ENCODE results near the gene DENND11. TPM values are rescaled to one million over a fixed set of nuclear protein-coding genes. Genes with fewer than 3 reads are reported as not detected.
A peak's percentile ranks its signal among the peaks of the same experiment; 100 is the strongest.

Gene DENND11
- total and polyA plus RNA-seq, 11 donors: 3.5 to 15.3 (median 8.4) TPM

- H3K4me3 ChIP-seq: peak overlapping the region in 10 of 12 donors; percentile 65 to 98 (median 86)
- ATAC-seq (no peak), DNase-seq (no peak)
- H3K9me3 ChIP-seq: no peaks in the 10 kb centered on the region
- peak overlapping the region in 8 of 12 donors; percentile 9 to 90 (median 86) for H3K27ac ChIP-seq
- 60 to 71% (median 64%) methylated on average over 5 of the region's 5 CpGs for WGBS, 4 donors
- H3K36me3 ChIP-seq: no peaks in the 10 kb centered on the region
- no peak for TF ChIP-seq POLR2A (IDR thresholded peaks at IDR 0.05)
- no peak for TF ChIP-seq CTCF (IDR thresholded peaks at IDR 0.05)
- intact Hi-C loops (cut with DNase I): loop anchor here in 1 of 10 donors (5.0 kb wide), 1 partner anchor 48 kb away; no protein-coding TSS in a partner anchor
- H3K27me3 ChIP-seq: no peaks in the 10 kb centered on the region
- H3K4me1 ChIP-seq: peaks cover 0 to 62% (median 27%) of the 10 kb centered on the region in 12 donors
These were observed 1.6 kb downstream of the DENND11 start for GRCh38 chr7:141700296-141700847.

- H3K27me3 ChIP-seq: no peaks in the 10 kb centered on the region
- no peak overlapping the region for H3K27ac ChIP-seq
- ATAC-seq (no peak), DNase-seq (no peak)
- no peak overlapping the region for H3K4me3 ChIP-seq
- TF ChIP-seq POLR2A (IDR thresholded peaks at IDR 0.05): no peak
- TF ChIP-seq CTCF (IDR thresholded peaks at IDR 0.05): no peak
- 74 to 84% (median 77%) methylated on average over 3 of the region's 3 CpGs for WGBS, 4 donors
- no peaks in the 10 kb centered on the region for H3K36me3 ChIP-seq
- intact Hi-C loops (cut with DNase I): loop anchor here in 3 of 10 donors (5.0 kb wide), 3 partner anchors 38 to 48 kb away; no protein-coding TSS in a partner anchor
- no peaks in the 10 kb centered on the region for H3K9me3 ChIP-seq
- H3K4me1 ChIP-seq: peaks cover 0 to 64% (median 27%) of the 10 kb centered on the region in 12 donors
These were observed 2.1 kb downstream of the DENND11 start for GRCh38 chr7:141699860-141700259.

GRCh38 chr7:141698247-141699015 lies 3.5 kb downstream of the DENND11 start:
- WGBS, 4 donors: 96 to 100% (median 98%) methylated on average over 1 of the region's 1 CpG
- Histone ChIP-seq H3K4me3 (no peak overlapping the region), H3K9me3 (no peaks in the 10 kb centered on the region), H3K4me1 (peaks cover 0 to 64% (median 27%) of the 10 kb centered on the region in 12 donors), H3K36me3 (no peaks in the 10 kb centered on the region), H3K27ac (no peak overlapping the region), H3K27me3 (no peaks in the 10 kb centered on the region)
- no peak for ATAC-seq
- TF ChIP-seq POLR2A (IDR thresholded peaks at IDR 0.05) (no peak), CTCF (IDR thresholded peaks at IDR 0.05) (no peak)
- DNase-seq: no peak
- intact Hi-C loops (cut with DNase I): loop anchor here in 2 of 10 donors (5.0 kb wide), 2 partner anchors 36 to 41 kb away; no protein-coding TSS in a partner anchor

GRCh38 chr7:141697211-141697871 lies 4.6 kb downstream of the DENND11 start:
- ATAC-seq (no peak), DNase-seq (no peak)
- Histone ChIP-seq H3K9me3 (no peaks in the 10 kb centered on the region), H3K27ac (no peak overlapping the region), H3K4me3 (no peak overlapping the region), H3K4me1 (peaks cover 0 to 55% (median 20%) of the 10 kb centered on the region in 12 donors), H3K27me3 (no peaks in the 10 kb centered on the region), H3K36me3 (no peaks in the 10 kb centered on the region)
- intact Hi-C loops (cut with DNase I): loop anchor here in 2 of 10 donors (5.0 kb wide), 2 partner anchors 35 to 40 kb away; no protein-coding TSS in a partner anchor
- 73 to 79% (median 76%) methylated on average over 10 of the region's 10 CpGs for WGBS, 4 donors
- no peak for TF ChIP-seq POLR2A (IDR thresholded peaks at IDR 0.05)
- TF ChIP-seq CTCF (IDR thresholded peaks at IDR 0.05): no peak

Measured in heart left ventricle (tissue), 16 donors.